Lower leg skin (tissue), 3 donors: ENCODE data around the gene RHPN2.
"Not testable (repeated sequence)": the region's sequence is repeated elsewhere in the genome, so short reads cannot be mapped to it uniquely, and the experiment has no call there.

Source experiments
- POLR2A ChIP-seq, 2 donors: fragments of 450-650 bp; IDR thresholded peaks; one replicate each; pipeline ENCODE4 v1.6.1; 2016 to 2017; ENCODE audit warnings: antibody characterized with exemption in 2 of 2, mild to moderate bottlenecking in 1 of 2, moderate library complexity in 1 of 2
- TF ChIP-seq, protein P1 (sequence below), 3 donors: fragments of 450-650 bp; IDR thresholded peaks; one replicate each; pipeline ENCODE4 v1.5.1; 2016; ENCODE audit warnings: antibody characterized with exemption in 3 of 3, mild to moderate bottlenecking in 3 of 3, moderate library complexity in 2 of 3

GRCh38 chr19:33026602-33027001 is 38.1 kb downstream of the RHPN2 start:
- TF ChIP-seq, protein P1, sequence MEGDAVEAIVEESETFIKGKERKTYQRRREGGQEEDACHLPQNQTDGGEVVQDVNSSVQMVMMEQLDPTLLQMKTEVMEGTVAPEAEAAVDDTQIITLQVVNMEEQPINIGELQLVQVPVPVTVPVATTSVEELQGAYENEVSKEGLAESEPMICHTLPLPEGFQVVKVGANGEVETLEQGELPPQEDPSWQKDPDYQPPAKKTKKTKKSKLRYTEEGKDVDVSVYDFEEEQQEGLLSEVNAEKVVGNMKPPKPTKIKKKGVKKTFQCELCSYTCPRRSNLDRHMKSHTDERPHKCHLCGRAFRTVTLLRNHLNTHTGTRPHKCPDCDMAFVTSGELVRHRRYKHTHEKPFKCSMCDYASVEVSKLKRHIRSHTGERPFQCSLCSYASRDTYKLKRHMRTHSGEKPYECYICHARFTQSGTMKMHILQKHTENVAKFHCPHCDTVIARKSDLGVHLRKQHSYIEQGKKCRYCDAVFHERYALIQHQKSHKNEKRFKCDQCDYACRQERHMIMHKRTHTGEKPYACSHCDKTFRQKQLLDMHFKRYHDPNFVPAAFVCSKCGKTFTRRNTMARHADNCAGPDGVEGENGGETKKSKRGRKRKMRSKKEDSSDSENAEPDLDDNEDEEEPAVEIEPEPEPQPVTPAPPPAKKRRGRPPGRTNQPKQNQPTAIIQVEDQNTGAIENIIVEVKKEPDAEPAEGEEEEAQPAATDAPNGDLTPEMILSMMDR (IDR thresholded peaks at IDR 0.05): not testable (repeated sequence)
- not testable (repeated sequence) for TF ChIP-seq POLR2A (IDR thresholded peaks at IDR 0.05)
